Neural progenitor cell (in vitro differentiated cells): Measurements from ENCODE around the gene CFHR3. TPM values are rescaled to one million over a fixed set of nuclear protein-coding genes. Genes with fewer than 3 reads are reported as not detected.
"Not testable (repeated sequence)": the region's sequence is repeated elsewhere in the genome, so short reads cannot be mapped to it uniquely, and the experiment has no call there.

ENCODE experiments used
- DNase-seq: peaks from one replicate; pipeline ENCODE4 v3.0.0-alpha.2; 2016; ENCODE audit warnings: low spot score
- H2AFZ ChIP-seq: fragments of 200-600 bp; sonication (generic); replicated peaks from 2 replicates; pipeline ENCODE4 v1.6.1; 2016; ENCODE audit warnings: antibody characterized with exemption
- H3F3A ChIP-seq: fragments of 200-600 bp; sonication (generic); 2 replicates; pipeline ENCODE4 v1.6.1; 2016; ENCODE audit warnings: antibody characterized with exemption, low read depth
- H3K27ac ChIP-seq: fragments of 200-600 bp; sonication (generic); 2 replicates; pipeline ENCODE4 v1.5.1; 2016; ENCODE audit warnings: mild to moderate bottlenecking
- H3K27me3 ChIP-seq: fragments of 200-600 bp; sonication (generic); 2 replicates; pipeline ENCODE4 v1.6.1; 2016; ENCODE audit warnings: mild to moderate bottlenecking, moderate library complexity
- H3K36me3 ChIP-seq: fragments of 200-600 bp; sonication (generic); 2 replicates; pipeline ENCODE4 v1.5.1; 2016
- H3K4me1 ChIP-seq: fragments of 200-600 bp; sonication (generic); 2 replicates; pipeline ENCODE4 v1.6.1; 2016; ENCODE audit warnings: mixed run types
- H3K4me2 ChIP-seq: fragments of 200-600 bp; sonication (generic); 2 replicates; pipeline ENCODE4 v1.6.1; 2016
- H3K4me3 ChIP-seq: fragments of 200-600 bp; sonication (generic); 2 replicates; pipeline ENCODE4 v1.5.1; 2016
- H3K79me2 ChIP-seq: fragments of 200-600 bp; sonication (generic); 2 replicates; pipeline ENCODE4 v1.6.1; 2016; ENCODE audit warnings: low read depth
- H3K9ac ChIP-seq: fragments of 200-600 bp; sonication (generic); 2 replicates; pipeline ENCODE4 v1.6.1; 2016
- H3K9me3 ChIP-seq: fragments of 200-600 bp; sonication (generic); 2 replicates; pipeline ENCODE4 v1.5.1; 2016; ENCODE audit warnings: low read depth
- H4K20me1 ChIP-seq: fragments of 200-600 bp; sonication (generic); 2 replicates; pipeline ENCODE4 v1.6.1; 2016; ENCODE audit warnings: low read depth
- H3K27ac Mint-ChIP-seq: 3 replicates; pipeline ENCODE4 v1.8.0; 2021; ENCODE audit warnings: mixed read lengths
- H3K27me3 Mint-ChIP-seq: 2 replicates; pipeline ENCODE4 v1.8.0; 2022; ENCODE audit warnings: low read depth, mild to moderate bottlenecking, inconsistent platforms, moderate library complexity, mixed read lengths; ENCODE audit not compliant: insufficient read depth
- H3K36me3 Mint-ChIP-seq: 3 replicates; pipeline ENCODE4 v1.8.0; 2021; ENCODE audit warnings: mixed read lengths
- H3K4me1 Mint-ChIP-seq: 3 replicates; pipeline ENCODE4 v1.8.0; 2021; ENCODE audit warnings: mixed read lengths
- H3K4me3 Mint-ChIP-seq: 3 replicates; pipeline ENCODE4 v1.8.0; 2021; ENCODE audit warnings: mild to moderate bottlenecking, moderate library complexity, mixed read lengths
- H3K9me3 Mint-ChIP-seq: 3 replicates; pipeline ENCODE4 v1.8.0; 2020; ENCODE audit warnings: mixed read lengths
- CTCF ChIP-seq: fragments of 200-600 bp; sonication (generic); IDR thresholded peaks from 2 replicates; pipeline ENCODE4 v1.5.1; 2017; ENCODE audit warnings: antibody characterized with exemption, mild to moderate bottlenecking
- EZH2 ChIP-seq: fragments of 200-600 bp; sonication (generic); IDR thresholded peaks from 2 replicates; pipeline ENCODE4 v1.6.1; 2017; ENCODE audit warnings: antibody characterized with exemption, mild to moderate bottlenecking, moderate library complexity
- EZH2phosphoT487 ChIP-seq: fragments of 200-600 bp; sonication (generic); IDR thresholded peaks from 2 replicates; pipeline ENCODE4 v1.6.1; 2017; ENCODE audit warnings: antibody characterized with exemption
- total RNA-seq: library from RNA; depleted of rRNA; stranded (reverse); fragments of >200 nt; gene quantifications from 2 replicates; pipeline ENCODE4 v1.2.3, GENCODE V29; 2015; ENCODE audit warnings: low replicate concordance

CFHR3 gene
- total RNA-seq, 1 donor from 2014 or later, result 20.9 TPM

GRCh38 chr1:196734006-196734405, 40.6 kb upstream of the CFHR3 start:
- no peak for DNase-seq
- Mint-ChIP-seq H3K4me1 (no peaks in the 10 kb centered on the region), H3K27me3 (no peaks in the 10 kb centered on the region), H3K4me3 (no peak overlapping the region), H3K36me3 (no peaks in the 10 kb centered on the region), H3K9me3 (peaks cover 15% of the 10 kb centered on the region), H3K27ac (no peak overlapping the region)
- Histone ChIP-seq H3K9me3 (peaks cover 4% of the 10 kb centered on the region), H3K4me3 (no peak overlapping the region), H3K79me2 (no peaks in the 10 kb centered on the region), H3K4me2 (no peak overlapping the region), H3K4me1 (no peaks in the 10 kb centered on the region), H4K20me1 (no peaks in the 10 kb centered on the region), H2AFZ (no peak overlapping the region), H3K36me3 (no peaks in the 10 kb centered on the region), H3K9ac (no peak overlapping the region), H3K27me3 (no peaks in the 10 kb centered on the region), H3F3A (no peaks in the 10 kb centered on the region), H3K27ac (no peak overlapping the region)
- TF ChIP-seq EZH2 (no peak), CTCF (no peak), EZH2phosphoT487 (no peak)

- no peaks in the 10 kb centered on the region for H3K27me3 Mint-ChIP-seq
- Histone ChIP-seq H4K20me1 (no peaks in the 10 kb centered on the region), H3K79me2 (no peaks in the 10 kb centered on the region), H3F3A (no peaks in the 10 kb centered on the region), H3K36me3 (no peaks in the 10 kb centered on the region), H3K4me3 (no peak overlapping the region), H3K9me3 (peaks cover 4% of the 10 kb centered on the region), H2AFZ (no peak overlapping the region), H3K4me1 (no peaks in the 10 kb centered on the region), H3K27ac (no peak overlapping the region), H3K4me2 (no peak overlapping the region), H3K9ac (no peak overlapping the region), H3K27me3 (no peaks in the 10 kb centered on the region)
- no peak overlapping the region for H3K27ac Mint-ChIP-seq
- peaks cover 19% of the 10 kb centered on the region for H3K9me3 Mint-ChIP-seq
- H3K4me3 Mint-ChIP-seq, result no peak overlapping the region
- TF ChIP-seq EZH2phosphoT487 (no peak), EZH2 (no peak), CTCF (no peak)
- H3K4me1 Mint-ChIP-seq, result no peaks in the 10 kb centered on the region
- H3K36me3 Mint-ChIP-seq, result no peaks in the 10 kb centered on the region
- no peak for DNase-seq
Measured at GRCh38 chr1:196734460-196734859, 40.2 kb upstream of the CFHR3 start.

- Mint-ChIP-seq H3K36me3 (no peaks in the 10 kb centered on the region), H3K27me3 (no peaks in the 10 kb centered on the region), H3K4me1 (no peaks in the 10 kb centered on the region), H3K9me3 (peaks cover 21% of the 10 kb centered on the region), H3K4me3 (no peak overlapping the region), H3K27ac (no peak overlapping the region)
- Histone ChIP-seq H4K20me1 (no peaks in the 10 kb centered on the region), H2AFZ (no peak overlapping the region), H3K9ac (no peak overlapping the region), H3K4me1 (no peaks in the 10 kb centered on the region), H3F3A (no peaks in the 10 kb centered on the region), H3K4me2 (no peak overlapping the region), H3K27me3 (no peaks in the 10 kb centered on the region), H3K9me3 (peaks cover 4% of the 10 kb centered on the region), H3K4me3 (no peak overlapping the region), H3K27ac (no peak overlapping the region), H3K79me2 (no peaks in the 10 kb centered on the region), H3K36me3 (no peaks in the 10 kb centered on the region)
- DNase-seq, result no peak
- TF ChIP-seq EZH2 (no peak), CTCF (no peak), EZH2phosphoT487 (no peak)
Measured at GRCh38 chr1:196738730-196739129, 35.9 kb upstream of the CFHR3 start.

- peak; percentile 49 for DNase-seq
- H3K9me3 ChIP-seq, H3K27ac Mint-ChIP-seq, H3K4me2 ChIP-seq, H3K27ac ChIP-seq, H3K79me2 ChIP-seq, H3F3A ChIP-seq, H3K4me1 ChIP-seq, H3K4me3 Mint-ChIP-seq, H3K9ac ChIP-seq, H3K27me3 Mint-ChIP-seq, H3K27me3 ChIP-seq, H3K36me3 ChIP-seq, H3K4me1 Mint-ChIP-seq, H3K4me3 ChIP-seq, H4K20me1 ChIP-seq, H3K36me3 Mint-ChIP-seq: not testable (repeated sequence)
- peak overlapping the region; percentile 84 for H2AFZ ChIP-seq
- H3K9me3 Mint-ChIP-seq, result peaks cover 15% of the 10 kb centered on the region
- TF ChIP-seq CTCF, result peak; percentile 67
Measured at GRCh38 chr1:196743244-196743643, 31.4 kb upstream of the CFHR3 start.

GRCh38 chr1:196765019-196765740, 9.5 kb upstream of the CFHR3 start:
- H3F3A ChIP-seq, DNase-seq, H3K9me3 Mint-ChIP-seq, H3K36me3 ChIP-seq, H3K4me1 Mint-ChIP-seq, H3K27ac ChIP-seq, H3K4me3 Mint-ChIP-seq, H3K4me3 ChIP-seq, H3K36me3 Mint-ChIP-seq, H3K27ac Mint-ChIP-seq, H3K9ac ChIP-seq, H3K9me3 ChIP-seq, H3K27me3 Mint-ChIP-seq, H4K20me1 ChIP-seq, H3K4me1 ChIP-seq, H3K27me3 ChIP-seq, H2AFZ ChIP-seq, H3K4me2 ChIP-seq, H3K79me2 ChIP-seq: not testable (repeated sequence)
